Lower leg skin (tissue), 4 donors: ENCODE measurements around the gene SPAG8. TPM values are rescaled to one million over a fixed set of nuclear protein-coding genes. Genes with fewer than 3 reads are reported as not detected.

ENCODE experiments used
- DNase-seq, 2 donors: peaks; one replicate each; pipeline ENCODE4 v3.0.0-alpha.2; 2019; ENCODE audit warnings: low spot score in 2 of 2
- H3K4me3 ChIP-seq: fragments of 200-600 bp; sonication (generic); 2 replicates; pipeline ENCODE4 v1.5.1; 2017; ENCODE audit warnings: mild to moderate bottlenecking, low read depth; ENCODE audit not compliant: poor library complexity, severe bottlenecking
- CTCF ChIP-seq, 3 donors: fragments of 450-650 bp; IDR thresholded peaks; one replicate each; pipeline ENCODE4 v1.5.1; 2016; ENCODE audit warnings: antibody characterized with exemption in 3 of 3, mild to moderate bottlenecking in 3 of 3, moderate library complexity in 2 of 3
- POLR2A ChIP-seq, 2 donors: fragments of 450-650 bp; IDR thresholded peaks; one replicate each; pipeline ENCODE4 v1.6.1; 2016 to 2017; ENCODE audit warnings: antibody characterized with exemption in 2 of 2, mild to moderate bottlenecking in 1 of 2, moderate library complexity in 1 of 2
- WGBS, 2 donors: methylation state at CpG; one replicate each; pipeline ENCODE4 v1.1.5; 2018; 5-methylcytosine and 5-hydroxymethylcytosine counted together
- intact Hi-C: fragments of 100-400 bp; cut with DNase I; formaldehyde crosslinking; loops from one replicate; pipeline ENCODE4 v1.15.0; 2023; ENCODE audit warnings: low total_unique reads
- total RNA-seq, 4 donors: library from RNA; depleted of rRNA; stranded (reverse); fragments of >200 nt; gene quantifications; one replicate each; pipeline ENCODE4 v1.1.0, GENCODE V29; 2016

The SPAG8 gene
- total RNA-seq, 4 donors from 2014 or later, result 0.29 to 0.42 TPM; not detected in 2

- H3K4me3 ChIP-seq, result no peak overlapping the region
- DNase-seq, result no peak
- intact Hi-C loops, result no loop called here
- TF ChIP-seq POLR2A (IDR thresholded peaks at IDR 0.05), result no peak
- TF ChIP-seq CTCF (IDR thresholded peaks at IDR 0.05), result no peak
These were observed 8.0 kb upstream of the SPAG8 start for GRCh38 chr9:35820076-35820475.

- WGBS, 2 donors, result 74 to 87% methylated on average over 3 of the region's 3 CpGs
- DNase-seq, result peak in 1 of 2 donors; percentile 74
- intact Hi-C loops, result no loop called here
- no peak for TF ChIP-seq CTCF (IDR thresholded peaks at IDR 0.05)
- TF ChIP-seq POLR2A (IDR thresholded peaks at IDR 0.05), result no peak
- no peak overlapping the region for H3K4me3 ChIP-seq
These were observed 6.3 kb upstream of the SPAG8 start for GRCh38 chr9:35818341-35818740.

GRCh38 chr9:35816708-35817107 lies 4.6 kb upstream of the SPAG8 start:
- H3K4me3 ChIP-seq, result no peak overlapping the region
- no peak for DNase-seq
- intact Hi-C loops, result no loop called here
- WGBS, 2 donors, result 65 to 74% methylated on average over 1 of the region's 1 CpG
- no peak for TF ChIP-seq CTCF (IDR thresholded peaks at IDR 0.05)

GRCh38 chr9:35814841-35815543 lies 2.9 kb upstream of the SPAG8 start, which contains the start of gene HINT2:
Gene HINT2 (minus strand): TSS chr9:35815042. CDS start chr9:35814979, 63 bp downstream.
- peak within 1 kb of the TSS; percentile 72 for H3K4me3 ChIP-seq
- 0 to 1% methylated on average over 25 to 27 of the region's 52 CpGs for WGBS, 2 donors
- intact Hi-C loops, result no loop called here
- TF ChIP-seq CTCF (IDR thresholded peaks at IDR 0.05) (no peak), POLR2A (IDR thresholded peaks at IDR 0.05) (peak in 1 of 2 donors; percentile 45)
- DNase-seq, result peak; percentile 96 to 99

GRCh38 chr9:35814106-35814840 lies 2.2 kb upstream of the SPAG8 start:
- intact Hi-C loops, result no loop called here
- H3K4me3 ChIP-seq, result peak overlapping the region; percentile 72
- DNase-seq, result peak in 1 of 2 donors; percentile 91
- 7 to 11% methylated on average over 19 to 27 of the region's 29 CpGs for WGBS, 2 donors
- TF ChIP-seq POLR2A (IDR thresholded peaks at IDR 0.05) (no peak), CTCF (IDR thresholded peaks at IDR 0.05) (no peak)
